HepG2 (cell line): ENCODE results near the gene RNU1-2. TPM values are rescaled to one million over a fixed set of nuclear protein-coding genes. Genes with fewer than 3 reads are reported as not detected.

ENCODE experiments used
- ATAC-seq: fragments of 200-7000 bp; cut with Tn5 transposase; 3 replicates; pipeline ENCODE4 v1.9.1; 2020; ENCODE audit warnings: mild to moderate bottlenecking, moderate library complexity
- BruUV-seq: library from RNA; stranded (reverse); fragments of 400-500 nt; replicated peaks from 2 replicates; lab custom pipeline; 2021; lab: Mats Ljungman, UMichigan
- CTCF ChIA-PET: fragments of 300-600 bp; formaldehyde crosslinking; extraction: SDS; loops from one replicate; lab custom pipeline; 2021; ENCODE audit warnings: low total read pairs, inconsistent platforms, low intra/inter-chr PET ratio; lab: Yijun Ruan, JAX
- POLR2A ChIA-PET: fragments of 350-600 bp; sonication (Branson Sonifier 250); formaldehyde crosslinking; loops from one replicate; lab custom pipeline; 2020; ENCODE audit warnings: antibody characterized with exemption, inconsistent platforms; lab: Yijun Ruan, JAX
- DNase-seq: peaks from one replicate; pipeline ENCODE4 v3.0.0-alpha.2; 2015; ENCODE audit warnings: low spot score
- FAIRE-seq: peaks from 3 replicates; lab custom pipeline; 2011; peaks lifted over from hg19 to GRCh38; lab: Jason Lieb, UNC
- H2AFZ ChIP-seq: one replicate; pipeline ENCODE4 v1.6.1; 2011; ENCODE audit warnings: low read length, inconsistent platforms
- H3K27ac ChIP-seq: fragments of 300-600 bp; 3 replicates; pipeline ENCODE4 v1.8.0; 2011; ENCODE audit warnings: mixed run types, mild to moderate bottlenecking, mixed read lengths, low read length, inconsistent platforms; ENCODE audit not compliant: insufficient read depth; ENCODE audit errors: extremely low read length
- H3K27me3 ChIP-seq, 2 experiments: fragments of 200-600 bp in 1 of 2; 2 replicates in 1 of 2; 3 replicates in 1 of 2; pipeline versions ENCODE4 v1.6.0 to v1.8.0; 2011; ENCODE audit warnings: low read length in 2 of 2, mild to moderate bottlenecking in 2 of 2, moderate library complexity in 2 of 2, inconsistent platforms in 1 of 2; ENCODE audit not compliant: insufficient read depth in 2 of 2, control insufficient read depth in 1 of 2
- H3K36me3 ChIP-seq, 2 experiments: fragments of 200-600 bp in 1 of 2; replicated peaks in 1 of 2; 2 replicates in 1 of 2; 3 replicates in 1 of 2; pipeline versions ENCODE4 v1.5.1 to v1.8.0; 2011; ENCODE audit warnings: low read length in 2 of 2, inconsistent platforms in 1 of 2; ENCODE audit not compliant: insufficient read depth in 2 of 2, control insufficient read depth in 1 of 2
- H3K4me1 ChIP-seq: 2 replicates; pipeline ENCODE4 v1.5.1; 2012; ENCODE audit warnings: low read length, inconsistent platforms; ENCODE audit not compliant: insufficient read depth
- H3K4me2 ChIP-seq: 2 replicates; pipeline ENCODE4 v1.6.0; 2011; ENCODE audit warnings: low read depth, low read length, inconsistent platforms
- H3K4me3 ChIP-seq, 3 experiments: fragments of 200-600 bp in 1 of 3; sonication (generic), shearing (Covaris generic) in 1 of 3; replicated peaks in 1 of 3; 2 replicates each; pipeline ENCODE4 v1.5.1; 2011 to 2016; ENCODE audit warnings: low read length in 3 of 3, inconsistent platforms in 2 of 3, low read depth in 2 of 3, mild to moderate bottlenecking in 2 of 3, control low read depth in 1 of 3, mixed read lengths in 1 of 3; ENCODE audit not compliant: insufficient read depth in 1 of 3
- H3K79me2 ChIP-seq: one replicate; pipeline ENCODE4 v1.6.1; 2011; ENCODE audit warnings: low read length, inconsistent platforms; ENCODE audit not compliant: insufficient read depth
- H3K9ac ChIP-seq: 2 replicates; pipeline ENCODE4 v1.6.0; 2011; ENCODE audit warnings: mild to moderate bottlenecking, low read depth, low read length, inconsistent platforms; ENCODE audit not compliant: insufficient read depth
- H3K9me3 ChIP-seq: 2 replicates; pipeline ENCODE4 v1.5.1; 2012; ENCODE audit warnings: mild to moderate bottlenecking, low read length
- H4K20me1 ChIP-seq: 2 replicates; pipeline ENCODE4 v1.6.0; 2011; ENCODE audit warnings: inconsistent platforms, mild to moderate bottlenecking, low read length, moderate library complexity; ENCODE audit not compliant: insufficient read depth
- ATF5 ChIP-seq: sonication (generic); formaldehyde crosslinking; IDR thresholded peaks from 2 replicates; pipeline ENCODE4 v1.4.0; 2020; ENCODE audit warnings: mild to moderate bottlenecking, low read depth, missing genetic modification reagents
- ERF ChIP-seq: IDR thresholded peaks from 2 replicates; pipeline ENCODE4 v1.6.1; 2018; ENCODE audit warnings: missing biosample characterization, missing genetic modification reagents
- FOXO1 ChIP-seq: sonication (generic); formaldehyde crosslinking; IDR thresholded peaks from 2 replicates; pipeline ENCODE4 v1.4.0; 2020; ENCODE audit warnings: missing genetic modification reagents
- GATAD2A ChIP-seq: IDR thresholded peaks from 2 replicates; pipeline ENCODE4 v1.6.1; 2016
- ISL2 ChIP-seq: sonication (generic); formaldehyde crosslinking; IDR thresholded peaks from 2 replicates; pipeline ENCODE4 v1.5.0; 2020; ENCODE audit warnings: missing genetic modification reagents
- MEF2D ChIP-seq: sonication (generic); formaldehyde crosslinking; IDR thresholded peaks from 2 replicates; pipeline ENCODE4 v1.5.1; 2020; ENCODE audit warnings: mild to moderate bottlenecking, missing genetic modification reagents
- RXRB ChIP-seq: IDR thresholded peaks from 2 replicates; pipeline ENCODE4 v1.6.1; 2016; ENCODE audit warnings: borderline replicate concordance, missing genetic modification reagents, missing compliant biosample characterization
- SOX6 ChIP-seq, 2 experiments: fragments of 450-650 bp in 1 of 2; sonication (generic) in 1 of 2; formaldehyde crosslinking in 1 of 2; IDR thresholded peaks; 2 replicates each; pipeline versions ENCODE4 v1.4.0 to v1.6.1; 2017 to 2020; ENCODE audit warnings: antibody characterized with exemption in 1 of 2, mild to moderate bottlenecking in 1 of 2, missing genetic modification reagents in 1 of 2
- TERF1 ChIP-seq: sonication (generic); formaldehyde crosslinking; IDR thresholded peaks from 2 replicates; pipeline ENCODE4 v1.8.0; 2022; ENCODE audit warnings: mild to moderate bottlenecking, missing genetic modification reagents, moderate library complexity
- ZMYM3 ChIP-seq: sonication (generic); formaldehyde crosslinking; IDR thresholded peaks from 2 replicates; pipeline ENCODE4 v1.5.1; 2020; ENCODE audit warnings: mild to moderate bottlenecking, missing genetic modification reagents
- ZNF205 ChIP-seq: IDR thresholded peaks from 2 replicates; pipeline ENCODE4 v1.6.1; 2018; ENCODE audit warnings: missing biosample characterization, missing genetic modification reagents
- ZNF367 ChIP-seq: sonication (generic); formaldehyde crosslinking; IDR thresholded peaks from 2 replicates; pipeline ENCODE4 v1.4.0; 2020; ENCODE audit warnings: missing genetic modification reagents, borderline replicate concordance
- ZNF589 ChIP-seq: sonication (generic); formaldehyde crosslinking; conservative IDR thresholded peaks from 2 replicates; pipeline ENCODE4 v1.8.0; 2022; ENCODE audit warnings: mild to moderate bottlenecking, moderate library complexity, missing genetic modification reagents
- ZSCAN31 ChIP-seq: sonication (generic); formaldehyde crosslinking; IDR thresholded peaks from 2 replicates; pipeline ENCODE4 v1.5.0; 2020; ENCODE audit warnings: low read depth, mild to moderate bottlenecking, missing genetic modification reagents
- WGBS: methylation state at CpG from one replicate; pipeline ENCODE4 v1.1.6; 2017; ENCODE audit warnings: low lambda C conversion rate; 5-methylcytosine and 5-hydroxymethylcytosine counted together
- in situ Hi-C: cut with HindIII; loops from 2 replicates; pipeline ENCODE4 v1.10.0; 2017; ENCODE audit warnings: low pct_unique_long_range_greater_than_20kb; ENCODE audit not compliant: extremely low pct_ligation_motif_present
- intact Hi-C: fragments of 100-400 bp; cut with micrococcal nuclease; formaldehyde crosslinking; loops from one replicate; pipeline ENCODE4 v1.10.0; 2022; ENCODE audit not compliant: unreplicated experiment
- polyA plus RNA-seq, 8 experiments: library from polyadenylated mRNA; depleted of rRNA in 3 of 8; stranded (reverse) in 7 of 8; unstranded in 1 of 8; fragments of >200 nt; fragmentation: Illumina TruSeq in 4 of 8; extraction: Trizol in 4 of 8; gene quantifications; 2 replicates each; pipeline versions ENCODE4 v1.2.1 to v1.2.3, GENCODE V29; 2011 to 2016; ENCODE audit warnings: low read depth in 4 of 8, missing spikeins in 1 of 8, mixed read lengths in 1 of 8; ENCODE audit not compliant: insufficient read depth in 1 of 8
- total RNA-seq, 5 experiments: library from RNA; depleted of rRNA; stranded (reverse); fragments of >200 nt; fragmentation: Illumina TruSeq; extraction: Trizol; gene quantifications; 2 replicates each; pipeline ENCODE4 v1.2.3, GENCODE V29; 2016; ENCODE audit warnings: low read depth in 1 of 5
- TF ChIP-seq, protein P1 (sequence below): sonication (generic); formaldehyde crosslinking; IDR thresholded peaks from 2 replicates; pipeline ENCODE4 v1.4.0; 2020; ENCODE audit warnings: missing genetic modification reagents, borderline replicate concordance

The RNU1-2 gene
- total and polyA plus RNA-seq, 2 of the 13 experiments (the other 11 are each of a cell fraction or from before 2014, with no cell fraction given), result under 0.01 to 11,018 TPM

DNA sequence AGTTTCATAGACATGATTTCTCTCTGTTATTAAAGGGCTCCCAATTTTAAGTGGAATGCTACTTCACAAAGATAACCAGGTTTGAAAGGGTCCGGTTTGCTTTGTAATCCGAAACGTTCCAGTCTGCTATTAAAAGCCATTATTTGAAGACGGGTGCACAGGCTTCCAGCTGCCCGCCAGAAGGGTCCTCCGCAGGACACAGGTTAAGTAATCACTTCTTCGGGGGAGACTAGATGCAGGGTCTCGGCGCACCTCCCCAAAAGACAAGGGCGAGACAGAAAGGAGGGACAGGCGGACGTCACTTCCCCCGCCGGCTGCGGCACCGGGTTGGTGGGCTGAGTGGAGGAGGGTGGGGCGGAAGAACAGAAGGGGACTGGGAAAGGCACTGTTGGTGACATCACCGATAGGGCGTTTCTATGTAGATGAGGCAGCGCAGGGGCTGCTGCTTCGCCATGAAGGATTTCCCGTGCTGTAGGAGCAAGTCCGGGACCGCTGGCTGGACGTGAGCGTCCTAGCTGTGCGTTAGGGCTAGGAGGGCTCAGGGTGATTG, 8.9 kb downstream of the RNU1-2 start (continued):
- TF ChIP-seq ZNF589 (CRISPR knock-in tag) (no peak; the same call in 1 of the 2 replicates), MEF2D (no peak), GATAD2A (CRISPR knock-in tag) (no peak)

- Histone ChIP-seq H3K79me2 (no peaks in the 10 kb centered on the region), H3K27me3 (no peaks in the 10 kb centered on the region), H3K9ac (peak overlapping the region; percentile 100), H3K4me3 (peak overlapping the region; percentile 59 to 83 (median 75); a peak in 5 of 6 replicates), H4K20me1 (no peaks in the 10 kb centered on the region), H3K9me3 (peaks cover 7% of the 10 kb centered on the region; the same call in 1 of the 2 replicates), H3K4me2 (peak overlapping the region; percentile 97), H3K27ac (peak overlapping the region; percentile 100), H3K4me1 (peaks cover 34% of the 10 kb centered on the region), H2AFZ (peak overlapping the region; percentile 82), H3K36me3 (no peaks in the 10 kb centered on the region)
- DNase-seq (peak; percentile 77), FAIRE-seq (peak; percentile 12), ATAC-seq (peak; percentile 90)
- ChIA-PET CTCF (no interaction called here), POLR2A (interaction anchor here (0.6 to 2.7 kb wide), 7 partner anchors 9 to 391 kb away, joined by 3 to 42 read pairs (median 4); partner anchors contain the start of genes RNU1-1 and RNU1-2)
- BruUV-seq, result TSS peak; percentile 99
- intact Hi-C loops, result no loop called here
- 7% methylated on average over 12 of the region's 12 CpGs for WGBS
- in situ Hi-C loops, result no loop called here
- peak; percentile 81 for TF ChIP-seq ERF (CRISPR knock-in tag)
- TF ChIP-seq, protein P1, sequence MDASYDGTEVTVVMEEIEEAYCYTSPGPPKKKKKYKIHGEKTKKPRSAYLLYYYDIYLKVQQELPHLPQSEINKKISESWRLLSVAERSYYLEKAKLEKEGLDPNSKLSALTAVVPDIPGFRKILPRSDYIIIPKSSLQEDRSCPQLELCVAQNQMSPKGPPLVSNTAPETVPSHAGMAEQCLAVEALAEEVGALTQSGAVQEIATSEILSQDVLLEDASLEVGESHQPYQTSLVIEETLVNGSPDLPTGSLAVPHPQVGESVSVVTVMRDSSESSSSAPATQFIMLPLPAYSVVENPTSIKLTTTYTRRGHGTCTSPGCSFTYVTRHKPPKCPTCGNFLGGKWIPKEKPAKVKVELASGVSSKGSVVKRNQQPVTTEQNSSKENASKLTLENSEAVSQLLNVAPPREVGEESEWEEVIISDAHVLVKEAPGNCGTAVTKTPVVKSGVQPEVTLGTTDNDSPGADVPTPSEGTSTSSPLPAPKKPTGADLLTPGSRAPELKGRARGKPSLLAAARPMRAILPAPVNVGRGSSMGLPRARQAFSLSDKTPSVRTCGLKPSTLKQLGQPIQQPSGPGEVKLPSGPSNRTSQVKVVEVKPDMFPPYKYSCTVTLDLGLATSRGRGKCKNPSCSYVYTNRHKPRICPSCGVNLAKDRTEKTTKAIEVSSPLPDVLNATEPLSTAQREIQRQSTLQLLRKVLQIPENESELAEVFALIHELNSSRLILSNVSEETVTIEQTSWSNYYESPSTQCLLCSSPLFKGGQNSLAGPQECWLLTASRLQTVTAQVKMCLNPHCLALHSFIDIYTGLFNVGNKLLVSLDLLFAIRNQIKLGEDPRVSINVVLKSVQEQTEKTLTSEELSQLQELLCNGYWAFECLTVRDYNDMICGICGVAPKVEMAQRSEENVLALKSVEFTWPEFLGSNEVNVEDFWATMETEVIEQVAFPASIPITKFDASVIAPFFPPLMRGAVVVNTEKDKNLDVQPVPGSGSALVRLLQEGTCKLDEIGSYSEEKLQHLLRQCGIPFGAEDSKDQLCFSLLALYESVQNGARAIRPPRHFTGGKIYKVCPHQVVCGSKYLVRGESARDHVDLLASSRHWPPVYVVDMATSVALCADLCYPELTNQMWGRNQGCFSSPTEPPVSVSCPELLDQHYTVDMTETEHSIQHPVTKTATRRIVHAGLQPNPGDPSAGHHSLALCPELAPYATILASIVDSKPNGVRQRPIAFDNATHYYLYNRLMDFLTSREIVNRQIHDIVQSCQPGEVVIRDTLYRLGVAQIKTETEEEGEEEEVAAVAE (CRISPR knock-in tag), result 0 out of 2 replicates have a peak, but pooled peaks have one; percentile 65
- TF ChIP-seq ATF5 (CRISPR knock-in tag), result no peak
- TF ChIP-seq ZNF367 (CRISPR knock-in tag), result 0 out of 2 replicates have a peak, but pooled peaks have one; percentile 9
- no peak for TF ChIP-seq SOX6 (IDR thresholded peaks at IDR 0.05)
- peak; percentile 63; the same call in 1 of the 2 replicates for TF ChIP-seq SOX6 (CRISPR knock-in tag; IDR thresholded peaks at IDR 0.05)
- TF ChIP-seq ISL2 (CRISPR knock-in tag), result peak; percentile 20; the same call in 1 of the 2 replicates
- TF ChIP-seq FOXO1 (CRISPR knock-in tag), result peak; percentile 42; the same call in 1 of the 2 replicates
- TF ChIP-seq TERF1 (CRISPR knock-in tag), result no peak
- TF ChIP-seq ZMYM3 (CRISPR knock-in tag), result no peak
- TF ChIP-seq ZSCAN31 (CRISPR knock-in tag), result peak; percentile 83
- 0 out of 2 replicates have a peak, but pooled peaks have one; percentile 24 for TF ChIP-seq ZNF205 (CRISPR knock-in tag)
- peak; percentile 63; the same call in 1 of the 2 replicates for TF ChIP-seq RXRB (CRISPR knock-in tag)
Measured at GRCh38 chr1:16905110-16905867, 9.5 kb downstream of the RNU1-2 start.
